Ovary (tissue), 3 donors: Measurements from ENCODE around the gene KLK7.

ENCODE experiments used
- CTCF ChIP-seq, 3 donors: fragments of 450-650 bp in 2 of 3; fragments of 200-600 bp in 1 of 3; IDR thresholded peaks; one replicate each; pipeline versions ENCODE4 v1.5.1 to v1.8.0; 2016 to 2022; ENCODE audit warnings: antibody characterized with exemption in 3 of 3, mild to moderate bottlenecking in 1 of 3
- EP300 ChIP-seq: sonication (generic); formaldehyde crosslinking; IDR thresholded peaks from one replicate; pipeline ENCODE4 v1.6.1; 2017; ENCODE audit warnings: antibody characterized with exemption
- POLR2A ChIP-seq: fragments of 450-650 bp; IDR thresholded peaks from one replicate; pipeline ENCODE4 v1.6.1; 2017; ENCODE audit warnings: antibody characterized with exemption, mild to moderate bottlenecking, moderate library complexity
- donor health status: DM: no; HTN: no; CAD: no.

GRCh38 chr19:50939596-50939995 is 44.1 kb downstream of the KLK7 start:
- no peak for TF ChIP-seq CTCF (IDR thresholded peaks at IDR 0.05)
- no peak for TF ChIP-seq POLR2A
- no peak for TF ChIP-seq EP300
